Fibroblast of lung (primary cell): ENCODE measurements around the gene RABGAP1L. TPM values are rescaled to one million over a fixed set of nuclear protein-coding genes. Genes with fewer than 3 reads are reported as not detected.

Experiments used
- DNase-seq, 2 donors: peaks; one replicate each; pipeline versions ENCODE4 v3.0.0 to v3.0.0-alpha.2; 2010; ENCODE audit warnings: low read depth in 2 of 2
- H2AFZ ChIP-seq: 2 replicates; pipeline ENCODE4 v1.5.1; 2012; ENCODE audit warnings: low read length, control low read depth, inconsistent platforms
- H3K27ac ChIP-seq: 2 replicates; pipeline ENCODE4 v1.5.1; 2011; ENCODE audit warnings: low read length, control low read depth; ENCODE audit not compliant: insufficient read depth
- H3K27me3 ChIP-seq: 2 replicates; pipeline ENCODE4 v1.5.1; 2011; ENCODE audit warnings: mild to moderate bottlenecking, low read length; ENCODE audit not compliant: control insufficient read depth, insufficient read depth
- H3K36me3 ChIP-seq: 2 replicates; pipeline ENCODE4 v1.5.1; 2011; ENCODE audit warnings: low read length; ENCODE audit not compliant: control insufficient read depth, insufficient read depth
- H3K4me1 ChIP-seq: 2 replicates; pipeline ENCODE4 v1.5.1; 2011; ENCODE audit warnings: low read length; ENCODE audit not compliant: control insufficient read depth, insufficient read depth; ENCODE audit errors: extremely low read depth
- H3K4me2 ChIP-seq: 2 replicates; pipeline ENCODE4 v1.5.1; 2011; ENCODE audit warnings: low read length, control low read depth; ENCODE audit not compliant: insufficient read depth; ENCODE audit errors: extremely low read depth
- H3K4me3 ChIP-seq, 4 experiments: fragments of 200-600 bp in 1 of 4; sonication (generic) in 1 of 4; replicated peaks in 1 of 4; 2 replicates each; pipeline ENCODE4 v1.5.1; 2011 to 2016; ENCODE audit warnings: low read length in 4 of 4, low read depth in 3 of 4, mild to moderate bottlenecking in 3 of 4, control low read depth in 2 of 4, inconsistent platforms in 1 of 4, mixed read lengths in 1 of 4; ENCODE audit not compliant: insufficient read depth in 1 of 4; ENCODE audit errors: control extremely low read depth in 1 of 4
- H3K79me2 ChIP-seq: 2 replicates; pipeline ENCODE4 v1.5.1; 2012; ENCODE audit warnings: mild to moderate bottlenecking, low read length, inconsistent platforms; ENCODE audit not compliant: control insufficient read depth, insufficient read depth
- H3K9ac ChIP-seq: 2 replicates; pipeline ENCODE4 v1.5.1; 2011; ENCODE audit warnings: mild to moderate bottlenecking, low read length, control low read depth; ENCODE audit not compliant: insufficient read depth
- H3K9me3 ChIP-seq: 2 replicates; pipeline ENCODE4 v1.5.1; 2012; ENCODE audit warnings: low read depth, low read length; ENCODE audit not compliant: control insufficient read depth, insufficient read depth
- H4K20me1 ChIP-seq: 2 replicates; pipeline ENCODE4 v1.5.1; 2011; ENCODE audit warnings: low read length; ENCODE audit not compliant: control insufficient read depth, insufficient read depth; ENCODE audit errors: extremely low read depth
- EZH2 ChIP-seq: IDR thresholded peaks from 2 replicates; pipeline ENCODE4 v1.5.1; 2012; ENCODE audit warnings: low read length, control low read depth, mild to moderate bottlenecking; ENCODE audit errors: missing control alignments
- polyA plus RNA-seq, 2 donors: library from polyadenylated mRNA; depleted of rRNA in 1 of 2; stranded (reverse) in 1 of 2; unstranded in 1 of 2; fragments of >200 nt; gene quantifications; 2 replicates each; pipeline ENCODE4 v1.2.1, GENCODE V29; 2011 to 2012; ENCODE audit warnings: missing spikeins in 1 of 2
- total RNA-seq: library from RNA; depleted of rRNA; stranded (reverse); fragments of >200 nt; gene quantifications from 2 replicates; pipeline ENCODE4 v1.2.1, GENCODE V29; 2014
- TF ChIP-seq, protein P1 (sequence below), 2 donors: IDR thresholded peaks in 1 of 2; conservative IDR thresholded peaks in 1 of 2; 1 replicate in 1 of 2; 2 replicates in 1 of 2; pipeline ENCODE4 v1.5.1; 2011 to 2012; ENCODE audit warnings: low read length in 2 of 2, control low read depth in 1 of 2, inconsistent platforms in 1 of 2, low read depth in 1 of 2, mild to moderate bottlenecking in 1 of 2

Gene RABGAP1L
- total and polyA plus RNA-seq, 2 donors (not counting 1 experiment from before 2014, with no cell fraction given), result 33.8 to 36.5 TPM

DNA sequence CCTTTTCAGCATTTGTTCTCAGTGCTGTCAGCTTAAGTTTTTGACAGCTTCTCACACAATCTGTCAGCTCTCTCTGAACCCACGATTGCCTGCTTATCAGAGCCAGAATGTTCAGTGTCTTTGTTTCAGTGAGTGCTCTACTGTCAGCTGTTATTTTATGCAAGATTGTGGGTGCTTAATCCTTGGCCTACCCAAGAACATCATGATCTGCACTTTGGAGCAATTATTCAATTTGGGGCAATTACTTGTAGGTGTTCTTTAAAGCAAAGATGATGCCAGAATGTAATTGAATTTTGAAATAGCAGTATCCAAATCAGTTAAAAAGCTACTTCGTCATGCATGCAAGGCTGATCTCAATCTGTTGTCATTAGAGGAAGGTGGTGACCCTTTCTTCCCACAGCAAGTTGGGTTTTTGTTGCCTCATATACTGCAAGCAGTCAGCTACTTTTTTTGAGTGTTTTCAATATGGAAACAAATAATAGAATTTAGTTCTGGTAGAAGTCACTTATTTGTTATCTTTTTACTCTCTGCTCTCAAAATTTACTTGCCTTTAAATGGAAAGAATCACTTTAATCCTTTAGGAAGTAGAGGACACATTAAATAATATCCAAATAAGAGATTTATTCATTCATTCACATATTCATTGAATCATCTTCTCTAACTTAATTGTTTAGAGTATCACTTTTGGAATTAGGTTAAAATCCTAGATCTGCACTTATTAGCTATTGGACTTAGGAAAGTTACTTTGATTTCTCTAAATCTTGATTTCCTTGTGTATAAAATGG lies 586.9 kb downstream of the RABGAP1L start:
- H3K79me2 ChIP-seq, result no peaks in the 10 kb centered on the region
- no peaks in the 10 kb centered on the region for H3K27me3 ChIP-seq
- no peaks in the 10 kb centered on the region for H3K9me3 ChIP-seq
- no peak overlapping the region for H2AFZ ChIP-seq
- H4K20me1 ChIP-seq, result no peaks in the 10 kb centered on the region
- TF ChIP-seq, protein P1, sequence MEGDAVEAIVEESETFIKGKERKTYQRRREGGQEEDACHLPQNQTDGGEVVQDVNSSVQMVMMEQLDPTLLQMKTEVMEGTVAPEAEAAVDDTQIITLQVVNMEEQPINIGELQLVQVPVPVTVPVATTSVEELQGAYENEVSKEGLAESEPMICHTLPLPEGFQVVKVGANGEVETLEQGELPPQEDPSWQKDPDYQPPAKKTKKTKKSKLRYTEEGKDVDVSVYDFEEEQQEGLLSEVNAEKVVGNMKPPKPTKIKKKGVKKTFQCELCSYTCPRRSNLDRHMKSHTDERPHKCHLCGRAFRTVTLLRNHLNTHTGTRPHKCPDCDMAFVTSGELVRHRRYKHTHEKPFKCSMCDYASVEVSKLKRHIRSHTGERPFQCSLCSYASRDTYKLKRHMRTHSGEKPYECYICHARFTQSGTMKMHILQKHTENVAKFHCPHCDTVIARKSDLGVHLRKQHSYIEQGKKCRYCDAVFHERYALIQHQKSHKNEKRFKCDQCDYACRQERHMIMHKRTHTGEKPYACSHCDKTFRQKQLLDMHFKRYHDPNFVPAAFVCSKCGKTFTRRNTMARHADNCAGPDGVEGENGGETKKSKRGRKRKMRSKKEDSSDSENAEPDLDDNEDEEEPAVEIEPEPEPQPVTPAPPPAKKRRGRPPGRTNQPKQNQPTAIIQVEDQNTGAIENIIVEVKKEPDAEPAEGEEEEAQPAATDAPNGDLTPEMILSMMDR (conservative IDR thresholded peaks at IDR 0.05 in 1 of 2, IDR thresholded peaks at IDR 0.05 in 1 of 2; ENCODE audit: low read depth in 1 of 2, low read length in 2 of 2), result no peak
- no peak for TF ChIP-seq EZH2
- no peaks in the 10 kb centered on the region for H3K36me3 ChIP-seq
- no peak overlapping the region for H3K4me2 ChIP-seq
- no peak overlapping the region for H3K4me3 ChIP-seq
- no peak for DNase-seq
- H3K4me1 ChIP-seq, result no peaks in the 10 kb centered on the region
- H3K27ac ChIP-seq, result no peak overlapping the region
- no peak overlapping the region for H3K9ac ChIP-seq

DNA sequence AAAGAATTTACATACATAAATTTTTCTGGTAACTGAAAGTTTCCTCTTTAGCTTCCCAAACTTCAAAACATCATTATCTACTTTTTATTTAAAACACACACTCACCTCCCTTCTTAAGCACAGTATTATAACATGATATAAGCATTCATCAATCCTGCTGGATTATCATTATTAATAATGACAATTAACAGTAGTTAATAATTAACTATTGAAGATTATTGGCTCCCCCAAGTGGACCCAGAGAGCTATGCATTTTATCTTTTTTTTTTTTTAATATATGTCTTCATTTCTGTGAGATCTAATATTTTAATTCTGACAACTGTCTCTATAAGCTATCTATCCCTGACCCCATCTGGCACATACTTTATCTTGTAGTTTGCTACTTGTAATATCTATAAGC lies 588.3 kb downstream of the RABGAP1L start:
- Histone ChIP-seq H3K79me2 (no peaks in the 10 kb centered on the region), H3K9me3 (no peaks in the 10 kb centered on the region)
- TF ChIP-seq, protein P1 (conservative IDR thresholded peaks at IDR 0.05 in 1 of 2, IDR thresholded peaks at IDR 0.05 in 1 of 2; ENCODE audit: low read depth in 1 of 2, low read length in 2 of 2), result peak in 1 of 2 donors; percentile 29
- TF ChIP-seq EZH2, result no peak

DNA sequence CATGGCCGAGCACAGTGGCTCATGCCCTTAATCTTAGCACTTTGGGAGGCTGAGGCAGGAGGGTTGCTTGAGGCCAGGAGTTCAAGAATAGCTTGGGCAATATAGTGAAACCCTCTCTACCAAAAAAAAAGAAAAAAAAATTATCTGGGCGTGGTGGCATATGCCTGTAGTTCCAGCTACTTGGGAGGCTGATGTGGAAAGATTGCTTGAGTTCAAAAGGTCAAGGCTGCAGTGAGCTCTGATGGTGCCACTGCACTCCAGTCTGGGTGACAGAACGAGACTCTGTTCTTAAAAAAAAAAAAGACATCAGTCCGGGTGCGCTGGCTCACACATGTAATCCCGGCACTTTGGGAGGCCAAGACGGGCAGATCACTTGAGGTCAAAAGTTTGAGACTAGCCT lies 589.3 kb downstream of the RABGAP1L start:
- no peak overlapping the region for H3K9ac ChIP-seq
- H3K4me1 ChIP-seq, result no peaks in the 10 kb centered on the region
- H3K27me3 ChIP-seq, result no peaks in the 10 kb centered on the region
- TF ChIP-seq, protein P1 (conservative IDR thresholded peaks at IDR 0.05 in 1 of 2, IDR thresholded peaks at IDR 0.05 in 1 of 2; ENCODE audit: low read depth in 1 of 2, low read length in 2 of 2), result no peak
- no peak for TF ChIP-seq EZH2
- no peak for DNase-seq
- no peak overlapping the region for H3K4me3 ChIP-seq
- no peak overlapping the region for H3K4me2 ChIP-seq
- H3K9me3 ChIP-seq, result no peaks in the 10 kb centered on the region
- no peak overlapping the region for H2AFZ ChIP-seq
- no peaks in the 10 kb centered on the region for H3K36me3 ChIP-seq
- H4K20me1 ChIP-seq, result no peaks in the 10 kb centered on the region
- no peak overlapping the region for H3K27ac ChIP-seq
- no peaks in the 10 kb centered on the region for H3K79me2 ChIP-seq

More for the DNA sequence above, 588.3 kb downstream of the RABGAP1L start:
- no peak overlapping the region for H3K9ac ChIP-seq
- no peaks in the 10 kb centered on the region for H3K4me1 ChIP-seq
- no peak overlapping the region for H2AFZ ChIP-seq
- H3K4me2 ChIP-seq, result no peak overlapping the region
- DNase-seq, result no peak
- H3K27ac ChIP-seq, result no peak overlapping the region
- H3K36me3 ChIP-seq, result no peaks in the 10 kb centered on the region
- H4K20me1 ChIP-seq, result no peaks in the 10 kb centered on the region
- H3K4me3 ChIP-seq, result no peak overlapping the region
- H3K27me3 ChIP-seq, result no peaks in the 10 kb centered on the region
